Measurements from ENCODE around the gene SLC6A8. TPM values are rescaled to one million over a fixed set of nuclear protein-coding genes. Genes with fewer than 3 reads are reported as not detected.

Gene SLC6A8
- total and polyA plus RNA-seq, 9 donors: 14.6 to 49.1 (median 32.1) TPM

DNA sequence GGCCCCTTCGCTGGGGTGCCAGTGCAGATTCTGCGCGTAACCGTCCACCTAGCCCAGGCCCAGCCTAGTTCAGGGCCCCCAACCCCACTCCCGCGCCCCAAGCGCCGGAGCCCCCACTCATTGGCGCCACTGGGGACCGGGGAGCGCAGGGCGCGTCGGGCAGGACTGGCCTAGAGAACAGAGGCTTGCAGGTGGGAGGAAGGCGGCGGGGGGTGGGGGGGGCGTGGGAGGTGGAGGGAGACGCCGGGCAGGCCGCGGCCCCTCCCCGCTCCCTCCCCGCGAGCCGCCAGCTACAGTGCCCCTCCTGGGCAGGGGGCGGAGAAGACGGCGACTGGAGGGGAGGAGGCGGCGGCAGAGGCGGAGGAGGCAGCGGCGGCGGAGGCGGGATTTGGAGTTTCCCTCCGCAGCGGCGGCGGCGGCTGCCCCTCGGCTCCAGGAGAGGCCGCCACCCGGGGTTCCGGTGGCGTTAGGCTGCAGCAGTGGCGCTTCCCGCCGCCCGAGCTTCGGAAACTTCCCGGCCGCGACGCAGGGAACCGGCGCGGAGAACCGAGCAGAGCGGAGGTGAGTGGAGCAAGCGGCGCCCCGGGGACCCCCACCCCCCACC lies 45.6 kb upstream of the SLC6A8 start:
- H3K27ac ChIP-seq (ENCODE audit: low read length): no peak overlapping the region
- H3K9me3 ChIP-seq (replicated peaks; ENCODE audit: control insufficient read depth, low read depth, low read length): no peaks in the 10 kb centered on the region
- H3K27me3 ChIP-seq (ENCODE audit: control insufficient read depth, insufficient read depth, low read length): peaks cover 74% of the 10 kb centered on the region
- WGBS (ENCODE audit: insufficient coverage): 34% methylated on average over 47 of the region's 62 CpGs
- no peaks in the 10 kb centered on the region for H3K36me3 ChIP-seq (ENCODE audit: control insufficient read depth, insufficient read depth, low read length)
- H3K4me3 ChIP-seq (ENCODE audit: low read length): no peak overlapping the region
- H3K4me1 ChIP-seq (ENCODE audit: control insufficient read depth, insufficient read depth, low read length): peaks cover 34% of the 10 kb centered on the region
- no peak for DNase-seq

DNA sequence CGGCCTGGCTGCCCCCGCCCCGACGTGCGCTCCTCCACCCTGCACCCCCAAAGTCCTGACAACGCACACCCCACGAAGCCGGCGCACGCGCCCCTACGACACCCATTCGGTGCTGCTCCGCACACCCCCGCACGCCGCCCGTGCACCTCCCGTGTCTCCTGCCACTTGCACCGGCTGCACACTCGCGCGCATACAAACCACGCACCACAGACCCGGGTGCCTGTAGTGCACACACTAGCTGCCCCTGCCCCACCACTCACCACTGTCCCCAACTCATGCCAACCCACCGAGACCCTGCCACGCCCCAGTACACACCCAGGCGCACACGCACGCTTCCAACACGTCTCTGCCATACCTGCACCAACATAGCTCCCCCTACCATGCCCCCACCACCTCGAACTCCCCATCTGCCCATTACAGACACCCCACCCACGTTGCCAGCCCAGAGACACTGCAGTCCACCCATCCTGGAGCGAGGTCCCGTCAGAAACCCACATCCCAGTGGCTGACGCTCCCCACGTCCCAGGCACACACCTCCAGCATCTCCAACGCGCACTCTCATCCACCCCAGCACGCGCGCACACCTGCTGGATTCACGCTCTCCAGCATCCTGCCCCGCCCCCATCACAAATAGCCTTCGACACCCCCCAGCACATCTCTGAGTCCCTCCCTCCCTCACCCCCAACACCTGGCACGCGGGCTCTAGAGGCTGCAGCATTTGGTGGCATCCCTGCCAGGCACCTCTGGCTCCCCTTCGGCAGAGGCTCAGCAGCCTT lies 44.9 kb upstream of the SLC6A8 start:
- Histone ChIP-seq H3K27ac (ENCODE audit: low read length) (no peak overlapping the region), H3K4me3 (ENCODE audit: low read length) (no peak overlapping the region), H3K4me1 (ENCODE audit: control insufficient read depth, insufficient read depth, low read length) (peaks cover 41% of the 10 kb centered on the region), H3K36me3 (ENCODE audit: control insufficient read depth, insufficient read depth, low read length) (no peaks in the 10 kb centered on the region), H3K27me3 (ENCODE audit: control insufficient read depth, insufficient read depth, low read length) (peaks cover 77% of the 10 kb centered on the region), H3K9me3 (replicated peaks; ENCODE audit: control insufficient read depth, low read depth, low read length) (no peaks in the 10 kb centered on the region)
- 27% methylated on average over 43 of the region's 48 CpGs for WGBS (ENCODE audit: insufficient coverage)
- no peak for DNase-seq

DNA sequence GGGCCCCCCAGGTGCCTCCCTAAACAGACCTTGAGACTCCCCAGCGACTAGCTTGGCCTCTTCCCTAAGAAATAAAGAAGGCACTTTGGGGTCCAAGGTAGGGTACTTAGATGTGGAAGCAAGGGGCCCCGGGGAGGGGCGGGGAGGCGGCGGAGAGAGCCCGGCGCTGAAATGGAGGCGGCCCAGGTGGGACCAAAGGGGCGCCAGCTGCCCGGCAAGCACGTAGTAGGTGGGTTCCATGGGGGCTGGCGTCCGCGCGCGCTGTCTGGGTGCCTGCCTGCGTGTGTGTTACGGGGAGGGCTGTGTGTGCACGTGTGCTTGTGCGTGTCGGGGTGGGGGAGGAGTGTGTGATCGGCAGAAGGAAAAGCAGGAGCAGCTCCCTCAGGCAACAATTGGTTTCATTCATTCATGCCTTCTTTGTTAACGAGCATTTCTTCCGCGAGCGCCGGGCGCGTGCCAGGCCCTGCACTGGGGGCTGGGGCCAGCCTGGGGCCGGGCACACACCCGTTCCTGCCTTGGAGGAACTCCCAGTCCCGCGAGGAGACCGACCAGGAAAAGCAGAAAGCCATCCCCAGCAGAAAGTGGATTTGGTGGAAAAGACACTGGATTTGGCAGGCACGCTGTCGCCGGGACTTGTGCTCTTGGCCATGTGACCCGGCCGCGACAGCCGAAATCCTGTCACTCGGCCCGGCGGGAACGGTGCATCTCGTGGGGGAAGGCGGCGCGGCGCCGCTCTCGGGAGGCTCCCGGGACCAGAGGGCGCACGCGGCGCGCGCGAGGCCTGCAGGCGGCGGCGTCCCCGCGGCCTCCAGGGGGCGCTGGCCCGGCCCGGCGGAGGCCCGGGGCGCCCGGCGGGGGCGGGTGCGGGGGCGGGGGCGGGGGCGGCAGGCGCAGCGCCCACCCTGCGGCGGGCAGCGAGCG lies 44.0 kb upstream of the SLC6A8 start:
- 27% methylated on average over 64 of the region's 84 CpGs for WGBS (ENCODE audit: insufficient coverage)
- H3K4me3 ChIP-seq (ENCODE audit: low read length): no peak overlapping the region

DNA sequence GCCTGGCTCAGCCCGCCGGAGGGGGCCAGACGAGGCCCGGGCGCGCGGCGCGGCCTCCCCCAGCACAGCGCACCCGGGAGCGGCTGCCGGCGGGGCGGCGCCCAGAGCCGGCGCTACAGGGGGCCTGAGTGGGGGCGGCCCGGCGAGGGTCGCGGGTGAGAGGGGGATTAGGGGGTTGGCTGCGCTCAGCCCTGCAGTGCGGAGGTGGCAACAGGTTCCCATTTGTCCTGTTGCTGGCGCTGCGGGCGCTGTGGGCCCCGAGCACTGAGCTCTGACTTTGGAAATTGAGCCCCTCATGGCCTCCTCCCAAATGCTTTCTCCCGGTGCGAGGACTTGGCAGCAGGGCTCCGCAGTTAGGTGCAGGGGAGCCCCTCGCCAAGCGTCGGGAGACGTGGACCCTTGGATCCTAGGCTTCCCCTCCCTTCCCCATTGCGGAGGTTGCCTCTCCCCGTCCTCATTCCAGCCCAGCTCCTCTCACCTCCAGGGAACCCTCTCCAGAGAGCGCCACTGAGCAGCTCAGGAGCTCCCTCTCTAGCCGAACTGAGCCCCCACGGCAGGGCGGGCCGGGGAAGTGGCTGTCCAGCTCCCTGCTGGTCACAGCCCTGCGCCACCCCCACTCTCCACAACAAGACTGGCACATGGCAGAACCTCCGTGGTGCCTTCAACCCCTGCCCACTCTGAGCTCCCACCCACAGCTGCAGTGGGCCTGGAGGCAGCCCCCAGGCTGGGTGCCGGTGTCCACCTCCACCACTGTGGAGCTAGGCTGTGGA lies 43.2 kb upstream of the SLC6A8 start:
- H3K36me3 ChIP-seq (ENCODE audit: control insufficient read depth, insufficient read depth, low read length): no peaks in the 10 kb centered on the region
- no peak for DNase-seq
- H3K27me3 ChIP-seq (ENCODE audit: control insufficient read depth, insufficient read depth, low read length): peaks cover 83% of the 10 kb centered on the region
- H3K4me1 ChIP-seq (ENCODE audit: control insufficient read depth, insufficient read depth, low read length): peaks cover 41% of the 10 kb centered on the region
- H3K9me3 ChIP-seq (replicated peaks; ENCODE audit: control insufficient read depth, low read depth, low read length): no peaks in the 10 kb centered on the region
- 26% methylated on average over 31 of the region's 46 CpGs for WGBS (ENCODE audit: insufficient coverage)
- H3K27ac ChIP-seq (ENCODE audit: low read length): no peak overlapping the region
- no peak overlapping the region for H3K4me3 ChIP-seq (ENCODE audit: low read length)

More for the DNA sequence above, 44.0 kb upstream of the SLC6A8 start:
- peaks cover 82% of the 10 kb centered on the region for H3K27me3 ChIP-seq (ENCODE audit: control insufficient read depth, insufficient read depth, low read length)
- H3K27ac ChIP-seq (ENCODE audit: low read length): no peak overlapping the region
- no peaks in the 10 kb centered on the region for H3K9me3 ChIP-seq (replicated peaks; ENCODE audit: control insufficient read depth, low read depth, low read length)
- DNase-seq: no peak
- no peaks in the 10 kb centered on the region for H3K36me3 ChIP-seq (ENCODE audit: control insufficient read depth, insufficient read depth, low read length)
- peaks cover 41% of the 10 kb centered on the region for H3K4me1 ChIP-seq (ENCODE audit: control insufficient read depth, insufficient read depth, low read length)

DNA sequence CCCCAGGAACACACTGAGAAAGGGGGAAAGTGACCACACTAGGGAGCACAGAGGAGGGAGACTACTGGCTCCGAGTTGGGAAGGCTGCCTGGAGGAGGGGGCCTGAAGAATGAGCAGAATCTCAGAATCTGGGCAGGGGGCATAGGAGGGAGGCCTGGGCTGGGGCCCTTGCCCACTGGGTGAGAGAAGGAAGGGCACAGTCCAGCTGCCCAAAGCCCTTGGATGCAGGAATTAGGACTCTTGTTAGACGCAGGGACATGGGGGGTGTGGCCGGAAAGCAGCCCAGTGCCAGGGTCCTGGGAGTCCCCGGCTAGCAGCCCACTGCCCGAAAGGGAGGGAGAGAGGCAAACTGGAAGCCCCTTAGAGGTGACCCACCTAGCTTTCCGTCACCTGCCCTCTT lies 42.6 kb upstream of the SLC6A8 start:
- H3K4me1 ChIP-seq (ENCODE audit: control insufficient read depth, insufficient read depth, low read length): peaks cover 40% of the 10 kb centered on the region
- 64% methylated on average over 5 of the region's 6 CpGs for WGBS (ENCODE audit: insufficient coverage)
- no peak overlapping the region for H3K27ac ChIP-seq (ENCODE audit: low read length)
- no peaks in the 10 kb centered on the region for H3K36me3 ChIP-seq (ENCODE audit: control insufficient read depth, insufficient read depth, low read length)
- H3K4me3 ChIP-seq (ENCODE audit: low read length): no peak overlapping the region
- H3K9me3 ChIP-seq (replicated peaks; ENCODE audit: control insufficient read depth, low read depth, low read length): no peaks in the 10 kb centered on the region
- H3K27me3 ChIP-seq (ENCODE audit: control insufficient read depth, insufficient read depth, low read length): peaks cover 80% of the 10 kb centered on the region
- DNase-seq: no peak

DNA sequence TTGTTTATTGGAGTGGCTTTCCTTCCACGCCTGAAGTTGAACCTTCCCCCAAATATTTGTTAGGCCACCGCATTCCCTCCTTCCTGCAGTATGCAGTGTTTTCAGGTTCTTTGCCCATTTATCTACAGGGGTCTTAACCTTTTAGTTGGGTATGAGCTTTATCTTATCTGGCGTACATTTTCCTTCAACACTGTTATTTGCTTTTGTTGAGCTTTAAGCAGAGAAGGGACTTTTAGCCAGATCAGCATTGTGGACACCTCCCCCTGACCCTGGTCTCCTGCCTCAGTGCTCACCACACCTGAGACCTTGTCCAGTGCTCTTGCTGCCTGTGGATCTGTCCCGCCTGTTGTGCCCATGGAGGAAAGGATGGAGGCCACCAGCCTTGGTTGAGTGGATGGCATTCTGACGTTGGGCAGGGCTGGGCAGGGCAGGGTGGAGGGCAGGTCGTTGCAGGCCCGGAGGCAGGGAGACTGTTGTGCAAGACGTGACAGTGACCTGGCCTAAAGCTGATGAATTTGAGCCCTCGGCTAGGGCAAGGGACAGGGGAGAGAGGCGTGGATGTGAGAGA lies 41.7 kb upstream of the SLC6A8 start:
- no peaks in the 10 kb centered on the region for H3K9me3 ChIP-seq (replicated peaks; ENCODE audit: control insufficient read depth, low read depth, low read length)
- H3K36me3 ChIP-seq (ENCODE audit: control insufficient read depth, insufficient read depth, low read length): no peaks in the 10 kb centered on the region
- peaks cover 32% of the 10 kb centered on the region for H3K4me1 ChIP-seq (ENCODE audit: control insufficient read depth, insufficient read depth, low read length)
- H3K27ac ChIP-seq (ENCODE audit: low read length): no peak overlapping the region
- DNase-seq: no peak
- WGBS (ENCODE audit: insufficient coverage): 63% methylated on average over 7 of the region's 10 CpGs
- H3K27me3 ChIP-seq (ENCODE audit: control insufficient read depth, insufficient read depth, low read length): peaks cover 77% of the 10 kb centered on the region
- H3K4me3 ChIP-seq (ENCODE audit: low read length): no peak overlapping the region

DNA sequence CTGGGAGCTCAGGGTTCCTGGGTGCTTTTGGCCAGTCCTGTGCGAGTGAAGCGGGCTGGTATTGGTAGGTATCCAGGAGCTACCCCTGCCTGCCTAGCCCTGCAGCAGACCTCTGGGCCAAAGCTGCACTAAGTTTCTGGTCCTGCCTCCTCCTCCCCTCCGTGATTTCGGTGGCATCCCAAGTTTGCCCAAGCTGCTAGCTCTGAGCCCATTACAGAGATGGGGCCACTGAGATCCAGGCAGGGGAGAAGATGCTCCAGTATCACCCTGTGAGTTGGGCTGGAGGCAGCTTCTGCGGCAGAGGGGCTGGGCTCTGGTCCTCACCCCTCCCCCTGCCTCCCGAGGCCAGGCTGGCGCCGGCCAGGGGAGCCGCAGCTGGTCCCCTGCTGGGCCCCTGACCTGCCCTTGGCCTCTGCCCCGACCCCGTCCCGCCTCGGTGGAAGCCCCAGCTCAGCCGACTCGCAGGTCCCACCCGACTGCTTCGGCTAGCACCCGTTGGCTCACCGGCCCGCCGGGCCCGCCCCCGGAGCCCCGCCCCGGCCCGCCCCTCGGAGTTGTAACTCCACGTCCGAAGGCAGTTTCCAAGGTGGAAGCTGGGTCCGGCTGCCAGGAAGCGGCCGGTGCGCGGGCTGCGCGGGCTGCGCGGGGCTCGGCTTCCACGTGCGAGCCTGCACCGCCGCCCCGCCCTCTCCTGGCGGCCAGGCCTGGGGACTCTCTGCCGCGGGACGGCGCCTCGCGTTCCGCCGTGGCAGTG lies 40.9 kb upstream of the SLC6A8 start, which contains the start of gene DUSP9:
Gene DUSP9 (plus strand): TSS at position 584 of the 754 bp plus-strand sequence. CDS start 751 bp downstream, outside the sequence.
- H3K4me1 ChIP-seq (ENCODE audit: control insufficient read depth, insufficient read depth, low read length): peaks cover 24% of the 10 kb centered on the region
- H3K36me3 ChIP-seq (ENCODE audit: control insufficient read depth, insufficient read depth, low read length): no peaks in the 10 kb centered on the region
- H3K27me3 ChIP-seq (ENCODE audit: control insufficient read depth, insufficient read depth, low read length): peaks cover 69% of the 10 kb centered on the region
- peak; percentile 33 for DNase-seq
- no peak within 1 kb of the TSS for H3K27ac ChIP-seq (ENCODE audit: low read length)
- WGBS (ENCODE audit: insufficient coverage): 34% methylated on average over 43 of the region's 53 CpGs
- no peak within 1 kb of the TSS for H3K4me3 ChIP-seq (ENCODE audit: low read length)
- no peaks in the 10 kb centered on the region for H3K9me3 ChIP-seq (replicated peaks; ENCODE audit: control insufficient read depth, low read depth, low read length)

DNA sequence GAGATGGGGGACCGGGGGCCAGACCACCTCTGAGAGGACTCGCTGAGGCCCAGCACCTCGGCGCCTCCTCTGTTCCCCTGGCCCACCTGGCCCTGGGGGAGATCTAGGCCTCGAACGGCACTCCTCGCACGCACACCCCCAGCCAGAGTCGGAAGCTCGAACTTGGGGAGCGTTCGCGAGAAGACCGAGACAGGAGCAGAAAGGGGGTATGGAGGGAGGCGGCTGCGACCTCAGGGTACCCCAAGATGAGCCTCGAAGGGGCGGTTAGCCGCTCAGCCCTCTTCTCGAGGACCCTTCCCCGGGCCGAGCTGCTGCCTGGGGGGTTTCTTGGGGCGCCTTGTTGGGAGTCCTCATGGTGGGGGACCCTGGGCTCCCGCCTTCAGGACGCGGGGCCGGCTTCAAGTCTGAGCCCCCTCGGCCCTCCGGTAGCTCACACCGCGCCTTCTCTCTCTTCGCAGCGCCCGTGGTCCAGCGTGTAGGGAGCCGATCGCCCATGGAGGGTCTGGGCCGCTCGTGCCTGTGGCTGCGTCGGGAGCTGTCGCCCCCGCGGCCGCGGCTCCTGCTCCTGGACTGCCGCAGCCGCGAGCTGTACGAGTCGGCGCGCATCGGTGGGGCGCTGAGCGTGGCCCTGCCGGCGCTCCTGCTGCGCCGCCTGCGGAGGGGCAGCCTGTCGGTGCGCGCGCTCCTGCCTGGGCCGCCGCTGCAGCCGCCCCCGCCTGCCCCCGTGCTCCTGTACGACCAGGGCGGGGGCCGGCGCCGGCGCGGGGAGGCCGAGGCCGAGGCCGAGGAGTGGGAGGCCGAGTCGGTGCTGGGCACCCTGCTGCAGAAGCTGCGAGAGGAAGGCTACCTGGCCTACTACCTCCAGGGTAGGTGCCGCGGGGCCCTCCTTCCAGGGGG lies 40.0 kb upstream of the SLC6A8 start:
- Histone ChIP-seq H3K4me3 (ENCODE audit: low read length) (no peak overlapping the region), H3K27me3 (ENCODE audit: control insufficient read depth, insufficient read depth, low read length) (peaks cover 62% of the 10 kb centered on the region), H3K27ac (ENCODE audit: low read length) (no peak overlapping the region), H3K9me3 (replicated peaks; ENCODE audit: control insufficient read depth, low read depth, low read length) (no peaks in the 10 kb centered on the region), H3K4me1 (ENCODE audit: control insufficient read depth, insufficient read depth, low read length) (peaks cover 22% of the 10 kb centered on the region), H3K36me3 (ENCODE audit: control insufficient read depth, insufficient read depth, low read length) (no peaks in the 10 kb centered on the region)
- 35% methylated on average over 78 of the region's 85 CpGs for WGBS (ENCODE audit: insufficient coverage)
- no peak for DNase-seq

Data from muscle of leg (tissue), 11 donors.